ENCODE measurements around the gene ACVR1. TPM values are rescaled to one million over a fixed set of nuclear protein-coding genes. Genes with fewer than 3 reads are reported as not detected.

ACVR1 gene
- total RNA-seq, 1 donor from 2014 or later, result 27.1 TPM

- H3K4me1 Mint-ChIP-seq (ENCODE audit: low read depth), result peaks cover 30% of the 10 kb centered on the region
- peaks cover 82% of the 10 kb centered on the region for H3K36me3 Mint-ChIP-seq (ENCODE audit: low read depth)
- intact Hi-C loops (cut with micrococcal nuclease), result loop anchor here (5.0 kb wide), 1 partner anchor 259 kb away; no protein-coding TSS in a partner anchor
- H3K27me3 Mint-ChIP-seq (ENCODE audit: low read depth), result no peaks in the 10 kb centered on the region
- no peak overlapping the region for H3K4me3 Mint-ChIP-seq (ENCODE audit: low read depth)
- no peak overlapping the region for H3K27ac Mint-ChIP-seq
- DNase-seq (ENCODE audit: low spot score), result no peak
- H3K9me3 Mint-ChIP-seq, result peaks cover 17% of the 10 kb centered on the region
Observed at GRCh38 chr2:157751462-157752058, 124.6 kb downstream of the ACVR1 start.

GRCh38 chr2:157749684-157750083, 126.4 kb downstream of the ACVR1 start:
- peaks cover 36% of the 10 kb centered on the region for H3K4me1 Mint-ChIP-seq (ENCODE audit: low read depth)
- H3K27me3 Mint-ChIP-seq (ENCODE audit: low read depth), result no peaks in the 10 kb centered on the region
- no peak overlapping the region for H3K27ac Mint-ChIP-seq
- intact Hi-C loops (cut with micrococcal nuclease), result loop anchor here (5.0 to 10.0 kb wide), 5 partner anchors 33 to 445 kb away; partner anchors contain the start of gene ACVR1C
- no peak overlapping the region for H3K4me3 Mint-ChIP-seq (ENCODE audit: low read depth)
- H3K36me3 Mint-ChIP-seq (ENCODE audit: low read depth), result peaks cover 72% of the 10 kb centered on the region
- H3K9me3 Mint-ChIP-seq, result no peaks in the 10 kb centered on the region
- DNase-seq (ENCODE audit: low spot score), result no peak

- no peak overlapping the region for H3K27ac Mint-ChIP-seq
- H3K36me3 Mint-ChIP-seq (ENCODE audit: low read depth), result peaks cover 69% of the 10 kb centered on the region
- H3K4me3 Mint-ChIP-seq (ENCODE audit: low read depth), result no peak overlapping the region
- no peaks in the 10 kb centered on the region for H3K27me3 Mint-ChIP-seq (ENCODE audit: low read depth)
- intact Hi-C loops (cut with micrococcal nuclease), result loop anchor here (5.0 to 10.0 kb wide), 4 partner anchors 34 to 444 kb away; partner anchors contain the start of gene ACVR1C
- H3K9me3 Mint-ChIP-seq, result no peaks in the 10 kb centered on the region
- peaks cover 41% of the 10 kb centered on the region for H3K4me1 Mint-ChIP-seq (ENCODE audit: low read depth)
- DNase-seq (ENCODE audit: low spot score), result no peak
Observed at GRCh38 chr2:157748371-157749142, 127.6 kb downstream of the ACVR1 start.

GRCh38 chr2:157747695-157748370, 128.3 kb downstream of the ACVR1 start:
- H3K9me3 Mint-ChIP-seq, result no peaks in the 10 kb centered on the region
- H3K27me3 Mint-ChIP-seq (ENCODE audit: low read depth), result no peaks in the 10 kb centered on the region
- DNase-seq (ENCODE audit: low spot score), result no peak
- intact Hi-C loops (cut with micrococcal nuclease), result loop anchor here (1.0 to 10.0 kb wide), 5 partner anchors 34 to 443 kb away; partner anchors contain the start of gene ACVR1C
- peaks cover 70% of the 10 kb centered on the region for H3K36me3 Mint-ChIP-seq (ENCODE audit: low read depth)
- peak overlapping the region; percentile 51 for H3K27ac Mint-ChIP-seq
- H3K4me3 Mint-ChIP-seq (ENCODE audit: low read depth), result no peak overlapping the region
- peaks cover 49% of the 10 kb centered on the region for H3K4me1 Mint-ChIP-seq (ENCODE audit: low read depth)

- Mint-ChIP-seq H3K27me3 (ENCODE audit: low read depth) (no peaks in the 10 kb centered on the region), H3K4me1 (ENCODE audit: low read depth) (peaks cover 53% of the 10 kb centered on the region), H3K27ac (peak overlapping the region; percentile 51), H3K9me3 (no peaks in the 10 kb centered on the region), H3K4me3 (ENCODE audit: low read depth) (no peak overlapping the region), H3K36me3 (ENCODE audit: low read depth) (peaks cover 69% of the 10 kb centered on the region)
- intact Hi-C loops (cut with micrococcal nuclease), result loop anchor here (1.0 to 10.0 kb wide), 5 partner anchors 35 to 442 kb away; partner anchors contain the start of gene ACVR1C
- DNase-seq (ENCODE audit: low spot score), result no peak
Observed at GRCh38 chr2:157747280-157747679, 128.8 kb downstream of the ACVR1 start.

- Mint-ChIP-seq H3K36me3 (ENCODE audit: low read depth) (peaks cover 69% of the 10 kb centered on the region), H3K4me3 (ENCODE audit: low read depth) (no peak overlapping the region), H3K27me3 (ENCODE audit: low read depth) (no peaks in the 10 kb centered on the region), H3K27ac (no peak overlapping the region), H3K4me1 (ENCODE audit: low read depth) (peaks cover 56% of the 10 kb centered on the region), H3K9me3 (no peaks in the 10 kb centered on the region)
- intact Hi-C loops (cut with micrococcal nuclease), result loop anchor here (5.0 to 10.0 kb wide), 4 partner anchors 36 to 442 kb away; partner anchors contain the start of gene ACVR1C
- DNase-seq (ENCODE audit: low spot score), result no peak
Observed at GRCh38 chr2:157746234-157746950, 129.7 kb downstream of the ACVR1 start.

GRCh38 chr2:157744571-157745076, 131.5 kb downstream of the ACVR1 start:
- intact Hi-C loops (cut with micrococcal nuclease), result loop anchor here (5.0 to 10.0 kb wide), 4 partner anchors 38 to 440 kb away; partner anchors contain the start of gene ACVR1C
- no peak for DNase-seq (ENCODE audit: low spot score)
- Mint-ChIP-seq H3K27ac (no peak overlapping the region), H3K9me3 (no peaks in the 10 kb centered on the region), H3K4me3 (ENCODE audit: low read depth) (no peak overlapping the region), H3K27me3 (ENCODE audit: low read depth) (no peaks in the 10 kb centered on the region), H3K4me1 (ENCODE audit: low read depth) (peaks cover 56% of the 10 kb centered on the region), H3K36me3 (ENCODE audit: low read depth) (peaks cover 67% of the 10 kb centered on the region)

GRCh38 chr2:157743051-157743450, 133.1 kb downstream of the ACVR1 start:
- intact Hi-C loops (cut with micrococcal nuclease), result loop anchor here (10.0 kb wide), 2 partner anchors 328 to 438 kb away; no protein-coding TSS in a partner anchor
- Mint-ChIP-seq H3K36me3 (ENCODE audit: low read depth) (peaks cover 59% of the 10 kb centered on the region), H3K9me3 (no peaks in the 10 kb centered on the region), H3K27me3 (ENCODE audit: low read depth) (no peaks in the 10 kb centered on the region), H3K27ac (no peak overlapping the region), H3K4me1 (ENCODE audit: low read depth) (peaks cover 43% of the 10 kb centered on the region), H3K4me3 (ENCODE audit: low read depth) (no peak overlapping the region)
- DNase-seq (ENCODE audit: low spot score), result no peak

- DNase-seq (ENCODE audit: low spot score), result no peak
- H3K27ac Mint-ChIP-seq, result no peak overlapping the region
- no peak overlapping the region for H3K4me3 Mint-ChIP-seq (ENCODE audit: low read depth)
- peaks cover 35% of the 10 kb centered on the region for H3K4me1 Mint-ChIP-seq (ENCODE audit: low read depth)
- intact Hi-C loops (cut with micrococcal nuclease), result loop anchor here (10.0 kb wide), 2 partner anchors 327 to 437 kb away; no protein-coding TSS in a partner anchor
- no peaks in the 10 kb centered on the region for H3K27me3 Mint-ChIP-seq (ENCODE audit: low read depth)
- H3K9me3 Mint-ChIP-seq, result no peaks in the 10 kb centered on the region
- H3K36me3 Mint-ChIP-seq (ENCODE audit: low read depth), result peaks cover 63% of the 10 kb centered on the region
Observed at GRCh38 chr2:157741819-157742484, 134.2 kb downstream of the ACVR1 start.

- Mint-ChIP-seq H3K4me3 (ENCODE audit: low read depth) (no peak overlapping the region), H3K27ac (no peak overlapping the region), H3K4me1 (ENCODE audit: low read depth) (peaks cover 17% of the 10 kb centered on the region), H3K9me3 (no peaks in the 10 kb centered on the region), H3K36me3 (ENCODE audit: low read depth) (peaks cover 78% of the 10 kb centered on the region), H3K27me3 (ENCODE audit: low read depth) (no peaks in the 10 kb centered on the region)
- intact Hi-C loops (cut with micrococcal nuclease), result no loop called here
- no peak for DNase-seq (ENCODE audit: low spot score)
Observed at GRCh38 chr2:157737656-157738055, 138.5 kb downstream of the ACVR1 start.

GRCh38 chr2:157735532-157735931, 140.6 kb downstream of the ACVR1 start:
- H3K4me3 Mint-ChIP-seq (ENCODE audit: low read depth), result no peak overlapping the region
- H3K27me3 Mint-ChIP-seq (ENCODE audit: low read depth), result no peaks in the 10 kb centered on the region
- H3K9me3 Mint-ChIP-seq, result peaks cover 3% of the 10 kb centered on the region
- H3K27ac Mint-ChIP-seq, result no peak overlapping the region
- DNase-seq (ENCODE audit: low spot score), result no peak
- intact Hi-C loops (cut with micrococcal nuclease), result no loop called here
- peaks cover 7% of the 10 kb centered on the region for H3K4me1 Mint-ChIP-seq (ENCODE audit: low read depth)
- H3K36me3 Mint-ChIP-seq (ENCODE audit: low read depth), result peaks cover 79% of the 10 kb centered on the region
